GM18517 (cell line): ENCODE results near the gene ZFYVE27.

Experiments used
- ATAC-seq: cut with Tn5 transposase; IDR thresholded peaks from one replicate; pipeline ENCODE4 v1.9.1; 2021; ENCODE audit warnings: mild to moderate bottlenecking, moderate library complexity; ENCODE audit not compliant: unreplicated experiment

ZFYVE27 gene

GRCh38 chr10:97743169-97743943 lies 6.4 kb downstream of the ZFYVE27 start:
- no peak for ATAC-seq

GRCh38 chr10:97744405-97745035 lies 7.6 kb downstream of the ZFYVE27 start:
- ATAC-seq, result no peak

- no peak for ATAC-seq
Observed at GRCh38 chr10:97747573-97747972, 10.6 kb downstream of the ZFYVE27 start.

GRCh38 chr10:97748116-97748515 lies 11.2 kb downstream of the ZFYVE27 start:
- no peak for ATAC-seq

GRCh38 chr10:97752956-97753355 lies 16.0 kb downstream of the ZFYVE27 start:
- no peak for ATAC-seq

GRCh38 chr10:97754726-97755125 lies 17.8 kb downstream of the ZFYVE27 start:
- no peak for ATAC-seq

GRCh38 chr10:97755718-97756117 lies 18.8 kb downstream of the ZFYVE27 start:
- ATAC-seq, result no peak

- no peak for ATAC-seq
Observed at GRCh38 chr10:97757471-97757870, 20.5 kb downstream of the ZFYVE27 start.

- no peak for ATAC-seq
Observed at GRCh38 chr10:97759158-97759887, 22.4 kb downstream of the ZFYVE27 start.

- ATAC-seq, result no peak
Observed at GRCh38 chr10:97759946-97760345, 23.0 kb downstream of the ZFYVE27 start.

GRCh38 chr10:97760461-97761257 lies 23.7 kb downstream of the ZFYVE27 start:
- no peak for ATAC-seq

- no peak for ATAC-seq
Observed at GRCh38 chr10:97761331-97761865, 24.5 kb downstream of the ZFYVE27 start.

- ATAC-seq, result no peak
Observed at GRCh38 chr10:97762056-97762455, 25.1 kb downstream of the ZFYVE27 start.

- no peak for ATAC-seq
Observed at GRCh38 chr10:97762816-97763215, 25.9 kb downstream of the ZFYVE27 start.

GRCh38 chr10:97763411-97763810 lies 26.5 kb downstream of the ZFYVE27 start:
- ATAC-seq, result no peak

- no peak for ATAC-seq
Observed at GRCh38 chr10:97763947-97764346, 27.0 kb downstream of the ZFYVE27 start.

GRCh38 chr10:97764519-97764931 lies 27.6 kb downstream of the ZFYVE27 start:
- ATAC-seq, result no peak

GRCh38 chr10:97765201-97765600 lies 28.3 kb downstream of the ZFYVE27 start:
- no peak for ATAC-seq

GRCh38 chr10:97766106-97766810 lies 29.3 kb downstream of the ZFYVE27 start:
- no peak for ATAC-seq
